Hematopoietic multipotent progenitor cell treated with erythropoietin and hydrocortisone succinate and interleukin-3 and kit ligand, for 17 days (in vitro differentiated cells): ENCODE measurements around the gene STMN3.

Experiments
- DNase-seq: peaks from one replicate; pipeline ENCODE4 v3.0.0-alpha.2; 2015; ENCODE audit warnings: low spot score

STMN3 gene

GRCh38 chr20:63692436-63693082 lies 39.3 kb upstream of the STMN3 start:
- no peak for DNase-seq

- no peak for DNase-seq
These were observed 38.6 kb upstream of the STMN3 start for GRCh38 chr20:63691711-63692435.

- no peak for DNase-seq
These were observed 37.9 kb upstream of the STMN3 start for GRCh38 chr20:63690898-63691710.

- DNase-seq = no peak
These were observed 37.0 kb upstream of the STMN3 start for GRCh38 chr20:63690003-63690897.

GRCh38 chr20:63689046-63690002 lies 36.1 kb upstream of the STMN3 start:
- DNase-seq = no peak

GRCh38 chr20:63688228-63689045 lies 35.2 kb upstream of the STMN3 start:
- DNase-seq = no peak

GRCh38 chr20:63687419-63688178 lies 34.4 kb upstream of the STMN3 start:
- no peak for DNase-seq

GRCh38 chr20:63686492-63687321 lies 33.5 kb upstream of the STMN3 start:
- DNase-seq = no peak

- DNase-seq = no peak
These were observed 32.9 kb upstream of the STMN3 start for GRCh38 chr20:63686094-63686491.

- DNase-seq = no peak
These were observed 32.2 kb upstream of the STMN3 start for GRCh38 chr20:63685269-63686026.

GRCh38 chr20:63682384-63683139 lies 29.3 kb upstream of the STMN3 start:
- DNase-seq = no peak

- no peak for DNase-seq
These were observed 28.5 kb upstream of the STMN3 start for GRCh38 chr20:63681609-63682142.

GRCh38 chr20:63680857-63681608 lies 27.8 kb upstream of the STMN3 start:
- no peak for DNase-seq

GRCh38 chr20:63680427-63680826 lies 27.2 kb upstream of the STMN3 start:
- no peak for DNase-seq

- DNase-seq = no peak
These were observed 26.6 kb upstream of the STMN3 start for GRCh38 chr20:63679799-63680305.
